T-helper 2 cell treated with Interferon-gamma antibody and Interleukin-4, amounts not matched to agents 5 μg/mL and 100 μg/mL, for 36 hours (primary cell): ENCODE results near the gene BRAF.
"Not testable (repeated sequence)": the region's sequence is repeated elsewhere in the genome, so short reads cannot be mapped to it uniquely, and the experiment has no call there.

Experiments used
- DNase-seq: peaks from one replicate; pipeline ENCODE4 v3.0.0; 2021; ENCODE audit warnings: low spot score
- H3K27ac Mint-ChIP-seq: one replicate; pipeline ENCODE4 v1.8.0; 2021; ENCODE audit warnings: mild to moderate bottlenecking, mixed read lengths
- H3K27me3 Mint-ChIP-seq: one replicate; pipeline ENCODE4 v1.8.0; 2021; ENCODE audit warnings: low read depth, mixed read lengths
- H3K36me3 Mint-ChIP-seq: one replicate; pipeline ENCODE4 v1.8.0; 2021; ENCODE audit warnings: low read depth, mixed read lengths
- H3K4me1 Mint-ChIP-seq: one replicate; pipeline ENCODE4 v1.8.0; 2021; ENCODE audit warnings: low read depth, mixed read lengths
- H3K4me3 Mint-ChIP-seq: one replicate; pipeline ENCODE4 v1.8.0; 2022; ENCODE audit warnings: mild to moderate bottlenecking, moderate library complexity, mixed read lengths
- H3K9me3 Mint-ChIP-seq: one replicate; pipeline ENCODE4 v1.8.0; 2021; ENCODE audit warnings: mixed read lengths

Gene BRAF

GRCh38 chr7:140754506-140754905 is 170.2 kb downstream of the BRAF start:
- peaks cover 5% of the 10 kb centered on the region for H3K36me3 Mint-ChIP-seq
- no peaks in the 10 kb centered on the region for H3K27me3 Mint-ChIP-seq
- no peaks in the 10 kb centered on the region for H3K9me3 Mint-ChIP-seq
- no peak for DNase-seq
- H3K4me3 Mint-ChIP-seq = no peak overlapping the region
- H3K27ac Mint-ChIP-seq = no peak overlapping the region
- no peaks in the 10 kb centered on the region for H3K4me1 Mint-ChIP-seq

- Mint-ChIP-seq H3K27ac (no peak overlapping the region), H3K9me3 (no peaks in the 10 kb centered on the region), H3K27me3 (no peaks in the 10 kb centered on the region), H3K4me1 (no peaks in the 10 kb centered on the region), H3K36me3 (peaks cover 4% of the 10 kb centered on the region), H3K4me3 (no peak overlapping the region)
- no peak for DNase-seq
Observed at GRCh38 chr7:140752533-140752932, 172.2 kb downstream of the BRAF start.

- Mint-ChIP-seq H3K9me3 (no peaks in the 10 kb centered on the region), H3K4me3 (no peak overlapping the region), H3K27ac (no peak overlapping the region), H3K4me1 (no peaks in the 10 kb centered on the region), H3K27me3 (no peaks in the 10 kb centered on the region), H3K36me3 (peaks cover 9% of the 10 kb centered on the region)
- DNase-seq = no peak
Observed at GRCh38 chr7:140746751-140747150, 178.0 kb downstream of the BRAF start.

- Mint-ChIP-seq H3K4me3 (no peak overlapping the region), H3K4me1 (no peaks in the 10 kb centered on the region), H3K27me3 (no peaks in the 10 kb centered on the region), H3K36me3 (peaks cover 9% of the 10 kb centered on the region), H3K9me3 (no peaks in the 10 kb centered on the region), H3K27ac (no peak overlapping the region)
- DNase-seq = no peak
Observed at GRCh38 chr7:140745266-140746058, 179.3 kb downstream of the BRAF start.

- no peaks in the 10 kb centered on the region for H3K27me3 Mint-ChIP-seq
- H3K4me1 Mint-ChIP-seq = no peaks in the 10 kb centered on the region
- peaks cover 13% of the 10 kb centered on the region for H3K36me3 Mint-ChIP-seq
- H3K4me3 Mint-ChIP-seq = no peak overlapping the region
- no peaks in the 10 kb centered on the region for H3K9me3 Mint-ChIP-seq
- DNase-seq = no peak
- no peak overlapping the region for H3K27ac Mint-ChIP-seq
Observed at GRCh38 chr7:140744005-140744404, 180.7 kb downstream of the BRAF start.

GRCh38 chr7:140743255-140743654 is 181.5 kb downstream of the BRAF start:
- not testable (repeated sequence) for H3K27ac Mint-ChIP-seq, DNase-seq, H3K4me3 Mint-ChIP-seq, H3K9me3 Mint-ChIP-seq, H3K4me1 Mint-ChIP-seq, H3K27me3 Mint-ChIP-seq
- peaks cover 12% of the 10 kb centered on the region for H3K36me3 Mint-ChIP-seq

- Mint-ChIP-seq H3K27me3 (no peaks in the 10 kb centered on the region), H3K4me1 (peaks cover 2% of the 10 kb centered on the region), H3K27ac (no peak overlapping the region), H3K4me3 (no peak overlapping the region), H3K9me3 (no peaks in the 10 kb centered on the region), H3K36me3 (peaks cover 13% of the 10 kb centered on the region)
- DNase-seq = no peak
Observed at GRCh38 chr7:140738280-140738679, 186.4 kb downstream of the BRAF start.

- Mint-ChIP-seq H3K9me3 (no peaks in the 10 kb centered on the region), H3K27me3 (no peaks in the 10 kb centered on the region), H3K4me3 (no peak overlapping the region), H3K27ac (no peak overlapping the region), H3K4me1 (peaks cover 2% of the 10 kb centered on the region), H3K36me3 (peaks cover 10% of the 10 kb centered on the region)
- no peak for DNase-seq
Observed at GRCh38 chr7:140734729-140735128, 190.0 kb downstream of the BRAF start.

GRCh38 chr7:140734096-140734495 is 190.6 kb downstream of the BRAF start:
- Mint-ChIP-seq H3K4me3 (no peak overlapping the region), H3K27me3 (no peaks in the 10 kb centered on the region), H3K27ac (no peak overlapping the region), H3K9me3 (no peaks in the 10 kb centered on the region), H3K36me3 (peaks cover 6% of the 10 kb centered on the region), H3K4me1 (peaks cover 2% of the 10 kb centered on the region)
- no peak for DNase-seq

- no peak for DNase-seq
- Mint-ChIP-seq H3K27ac (no peak overlapping the region), H3K9me3 (no peaks in the 10 kb centered on the region), H3K36me3 (peaks cover 6% of the 10 kb centered on the region), H3K4me3 (no peak overlapping the region), H3K27me3 (no peaks in the 10 kb centered on the region), H3K4me1 (no peaks in the 10 kb centered on the region)
Observed at GRCh38 chr7:140732416-140732815, 192.3 kb downstream of the BRAF start.

GRCh38 chr7:140726281-140726680 is 198.4 kb downstream of the BRAF start:
- H3K27ac Mint-ChIP-seq = no peak overlapping the region
- H3K4me1 Mint-ChIP-seq = peaks cover 11% of the 10 kb centered on the region
- H3K36me3 Mint-ChIP-seq = no peaks in the 10 kb centered on the region
- H3K4me3 Mint-ChIP-seq = no peak overlapping the region
- DNase-seq = no peak
- no peaks in the 10 kb centered on the region for H3K27me3 Mint-ChIP-seq
- no peaks in the 10 kb centered on the region for H3K9me3 Mint-ChIP-seq

- Mint-ChIP-seq H3K4me1 (peaks cover 11% of the 10 kb centered on the region), H3K36me3 (no peaks in the 10 kb centered on the region), H3K4me3 (no peak overlapping the region), H3K27me3 (no peaks in the 10 kb centered on the region), H3K27ac (no peak overlapping the region), H3K9me3 (no peaks in the 10 kb centered on the region)
- DNase-seq = no peak
Observed at GRCh38 chr7:140724706-140725105, 200.0 kb downstream of the BRAF start.

GRCh38 chr7:140723574-140723973 is 201.2 kb downstream of the BRAF start:
- no peak for DNase-seq
- H3K4me3 Mint-ChIP-seq = no peak overlapping the region
- H3K27ac Mint-ChIP-seq = no peak overlapping the region
- peaks cover 11% of the 10 kb centered on the region for H3K4me1 Mint-ChIP-seq
- H3K36me3 Mint-ChIP-seq = no peaks in the 10 kb centered on the region
- H3K9me3 Mint-ChIP-seq = no peaks in the 10 kb centered on the region
- H3K27me3 Mint-ChIP-seq = no peaks in the 10 kb centered on the region

GRCh38 chr7:140723006-140723405 is 201.7 kb downstream of the BRAF start:
- H3K9me3 Mint-ChIP-seq = no peaks in the 10 kb centered on the region
- no peaks in the 10 kb centered on the region for H3K36me3 Mint-ChIP-seq
- H3K4me3 Mint-ChIP-seq = no peak overlapping the region
- no peaks in the 10 kb centered on the region for H3K27me3 Mint-ChIP-seq
- no peak for DNase-seq
- H3K27ac Mint-ChIP-seq = no peak overlapping the region
- H3K4me1 Mint-ChIP-seq = peaks cover 11% of the 10 kb centered on the region

GRCh38 chr7:140722254-140722653 is 202.5 kb downstream of the BRAF start:
- Mint-ChIP-seq H3K4me3 (no peak overlapping the region), H3K27ac (no peak overlapping the region), H3K27me3 (no peaks in the 10 kb centered on the region), H3K9me3 (no peaks in the 10 kb centered on the region), H3K36me3 (no peaks in the 10 kb centered on the region), H3K4me1 (peaks cover 11% of the 10 kb centered on the region)
- DNase-seq = no peak
